ENCODE results near the gene PPARG. TPM values are rescaled to one million over a fixed set of nuclear protein-coding genes. Genes with fewer than 3 reads are reported as not detected.

The PPARG gene
- total and polyA plus RNA-seq, 12 donors = 3.1 to 21.9 (median 6.8) TPM

GRCh38 chr3:12427551-12427950 lies 138.7 kb downstream of the PPARG start:
- 76 to 84% (median 80%) methylated on average over 4 of the region's 4 CpGs for WGBS, 4 donors
- H3K27me3 ChIP-seq = no peaks in the 10 kb centered on the region
- H3K4me3 ChIP-seq = no peak overlapping the region

DNA sequence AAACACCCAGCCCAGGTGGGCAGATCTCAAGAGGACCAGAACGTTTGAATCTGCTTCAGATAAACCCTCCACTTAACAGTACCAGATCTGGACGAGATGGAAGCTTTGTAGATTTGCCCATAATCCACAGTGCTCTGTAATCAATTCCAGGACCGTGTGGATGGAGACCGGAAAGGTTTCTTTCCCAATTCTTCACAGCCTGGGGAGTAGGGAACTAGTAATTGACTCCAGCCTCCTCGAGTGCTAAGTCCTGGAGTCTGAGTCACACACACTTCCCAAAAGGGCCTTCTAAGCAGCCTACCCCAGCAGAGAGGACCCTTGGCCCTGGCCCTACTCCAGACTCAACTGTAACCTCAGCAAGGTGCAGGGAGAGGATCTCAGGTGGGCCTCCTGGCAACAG lies 139.3 kb downstream of the PPARG start:
- Histone ChIP-seq H3K9me3 (replicated peaks in 1 of 3) (no peaks in the 10 kb centered on the region), H3K27me3 (no peaks in the 10 kb centered on the region), H3K4me1 (replicated peaks in 1 of 2) (peaks cover 0 to 12% of the 10 kb centered on the region in 2 donors), H3K36me3 (replicated peaks in 1 of 2) (no peaks in the 10 kb centered on the region), H3K27ac (no peak overlapping the region), H3K4me3 (no peak overlapping the region)
- WGBS, 4 donors = 66 to 71% (median 68%) methylated on average over 5 of the region's 5 CpGs
- intact Hi-C loops (cut with DNase I) = no loop called here
- DNase-seq = no peak
- TF ChIP-seq POLR2A (IDR thresholded peaks at IDR 0.05) = no peak
- no peak for TF ChIP-seq CTCF (IDR thresholded peaks at IDR 0.05)

More at GRCh38 chr3:12427551-12427950, 138.7 kb downstream of the PPARG start:
- intact Hi-C loops (cut with DNase I) = no loop called here
- TF ChIP-seq CTCF (IDR thresholded peaks at IDR 0.05) = no peak
- no peak for TF ChIP-seq POLR2A (IDR thresholded peaks at IDR 0.05)
- Histone ChIP-seq H3K4me1 (replicated peaks in 1 of 2) (peaks cover 0 to 13% of the 10 kb centered on the region in 2 donors), H3K9me3 (replicated peaks in 1 of 3) (no peaks in the 10 kb centered on the region), H3K36me3 (replicated peaks in 1 of 2) (no peaks in the 10 kb centered on the region), H3K27ac (no peak overlapping the region)
- no peak for DNase-seq

DNA sequence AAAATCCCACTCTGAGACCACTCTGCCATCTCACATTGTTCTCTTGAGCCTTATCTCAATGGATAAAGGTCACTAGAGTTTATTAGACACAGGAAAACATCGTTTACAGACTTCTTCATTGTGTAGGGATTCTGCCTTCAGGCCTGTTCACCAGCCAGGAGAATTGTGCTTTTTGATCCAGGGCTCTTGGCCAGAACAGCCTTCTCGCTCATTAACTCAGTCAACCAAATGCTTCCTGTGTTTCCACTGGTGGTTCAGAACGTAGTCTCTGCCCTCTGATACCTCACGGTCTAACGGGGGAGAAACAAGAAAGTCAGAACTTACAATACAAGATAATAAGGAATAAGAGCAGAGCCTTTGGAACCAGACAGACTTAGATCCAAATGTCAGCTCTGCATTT lies 141.2 kb downstream of the PPARG start:
- Histone ChIP-seq H3K4me3 (no peak overlapping the region), H3K27me3 (no peaks in the 10 kb centered on the region), H3K36me3 (replicated peaks in 1 of 2) (no peaks in the 10 kb centered on the region), H3K9me3 (replicated peaks in 1 of 3) (no peaks in the 10 kb centered on the region), H3K4me1 (replicated peaks in 1 of 2) (peaks cover 0 to 5% of the 10 kb centered on the region in 2 donors), H3K27ac (no peak overlapping the region)
- WGBS, 4 donors = 39 to 60% (median 45%) methylated on average over 5 of the region's 5 CpGs
- TF ChIP-seq CTCF (IDR thresholded peaks at IDR 0.05) (no peak), POLR2A (IDR thresholded peaks at IDR 0.05) (no peak)
- intact Hi-C loops (cut with DNase I) = no loop called here
- DNase-seq = no peak

GRCh38 chr3:12433823-12434222 lies 145.0 kb downstream of the PPARG start:
- no peaks in the 10 kb centered on the region for H3K4me1 ChIP-seq (replicated peaks in 1 of 2)
- no peak for DNase-seq
- H3K4me3 ChIP-seq = no peak overlapping the region
- no peak overlapping the region for H3K27ac ChIP-seq
- H3K27me3 ChIP-seq = no peaks in the 10 kb centered on the region
- 76 to 86% (median 81%) methylated on average over 5 to 6 of the region's 6 CpGs for WGBS, 4 donors
- TF ChIP-seq CTCF (IDR thresholded peaks at IDR 0.05) = no peak
- TF ChIP-seq POLR2A (IDR thresholded peaks at IDR 0.05) = no peak
- H3K9me3 ChIP-seq (replicated peaks in 1 of 3) = no peaks in the 10 kb centered on the region
- intact Hi-C loops (cut with DNase I) = no loop called here
- no peaks in the 10 kb centered on the region for H3K36me3 ChIP-seq (replicated peaks in 1 of 2)
